BJ (cell line): Measurements from ENCODE around the gene MRPS6. TPM values are rescaled to one million over a fixed set of nuclear protein-coding genes. Genes with fewer than 3 reads are reported as not detected.

Experiments used
- CTCF ChIA-PET: fragments of 350-600 bp; formaldehyde crosslinking; extraction: SDS; loops from one replicate; lab custom pipeline; 2021; ENCODE audit warnings: antibody characterized with exemption, inconsistent platforms; lab: Yijun Ruan, JAX
- POLR2A ChIA-PET: fragments of 300-600 bp; sonication (Branson Sonifier 250); formaldehyde crosslinking; extraction: SDS; loops from one replicate; lab custom pipeline; 2021; ENCODE audit warnings: antibody characterized with exemption; lab: Charles Lee
- DNase-seq: peaks from one replicate; pipeline ENCODE4 v3.0.0-alpha.2; 2011; ENCODE audit warnings: low read depth
- H3K27me3 ChIP-seq: 2 replicates; pipeline ENCODE4 v1.6.0; 2011; ENCODE audit warnings: low read length; ENCODE audit not compliant: control insufficient read depth, insufficient read depth
- H3K36me3 ChIP-seq: 2 replicates; pipeline ENCODE4 v1.5.1; 2011; ENCODE audit warnings: low read length; ENCODE audit not compliant: control insufficient read depth, insufficient read depth
- H3K4me3 ChIP-seq: 2 replicates; pipeline ENCODE4 v1.5.1; 2011; ENCODE audit warnings: low read depth, mild to moderate bottlenecking, control low read depth, low read length
- polyA plus RNA-seq: library from polyadenylated mRNA; depleted of rRNA; stranded (reverse); fragments of >200 nt; gene quantifications from 2 replicates; pipeline ENCODE4 v1.2.3, GENCODE V29; 2011
- TF ChIP-seq, protein P1 (sequence below): IDR thresholded peaks from 2 replicates; pipeline ENCODE4 v1.5.1; 2011; ENCODE audit warnings: low read depth, mild to moderate bottlenecking, control low read depth, inconsistent platforms, low read length, moderate library complexity; ENCODE audit not compliant: insufficient read depth

Gene MRPS6
- polyA plus RNA-seq, 1 experiment: 13.8 TPM

GRCh38 chr21:34077888-34078287 lies 4.5 kb downstream of the MRPS6 start:
- Histone ChIP-seq H3K4me3 (no peak overlapping the region), H3K36me3 (no peaks in the 10 kb centered on the region), H3K27me3 (no peaks in the 10 kb centered on the region)
- TF ChIP-seq, protein P1, sequence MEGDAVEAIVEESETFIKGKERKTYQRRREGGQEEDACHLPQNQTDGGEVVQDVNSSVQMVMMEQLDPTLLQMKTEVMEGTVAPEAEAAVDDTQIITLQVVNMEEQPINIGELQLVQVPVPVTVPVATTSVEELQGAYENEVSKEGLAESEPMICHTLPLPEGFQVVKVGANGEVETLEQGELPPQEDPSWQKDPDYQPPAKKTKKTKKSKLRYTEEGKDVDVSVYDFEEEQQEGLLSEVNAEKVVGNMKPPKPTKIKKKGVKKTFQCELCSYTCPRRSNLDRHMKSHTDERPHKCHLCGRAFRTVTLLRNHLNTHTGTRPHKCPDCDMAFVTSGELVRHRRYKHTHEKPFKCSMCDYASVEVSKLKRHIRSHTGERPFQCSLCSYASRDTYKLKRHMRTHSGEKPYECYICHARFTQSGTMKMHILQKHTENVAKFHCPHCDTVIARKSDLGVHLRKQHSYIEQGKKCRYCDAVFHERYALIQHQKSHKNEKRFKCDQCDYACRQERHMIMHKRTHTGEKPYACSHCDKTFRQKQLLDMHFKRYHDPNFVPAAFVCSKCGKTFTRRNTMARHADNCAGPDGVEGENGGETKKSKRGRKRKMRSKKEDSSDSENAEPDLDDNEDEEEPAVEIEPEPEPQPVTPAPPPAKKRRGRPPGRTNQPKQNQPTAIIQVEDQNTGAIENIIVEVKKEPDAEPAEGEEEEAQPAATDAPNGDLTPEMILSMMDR: no peak
- no peak for DNase-seq
- ChIA-PET POLR2A (no interaction called here), CTCF (interaction anchor here (1.0 to 4.0 kb wide), 2 partner anchors 154 to 270 kb away, joined by 3 to 24 read pairs; no protein-coding TSS in a partner anchor)

GRCh38 chr21:34078915-34079314 lies 5.5 kb downstream of the MRPS6 start:
- POLR2A ChIA-PET: no interaction called here
- Histone ChIP-seq H3K4me3 (no peak overlapping the region), H3K36me3 (no peaks in the 10 kb centered on the region), H3K27me3 (no peaks in the 10 kb centered on the region)
- no peak for DNase-seq
- CTCF ChIA-PET: interaction anchor here (4.0 kb wide), 1 partner anchor 155 kb away, joined by 24 read pairs; no protein-coding TSS in a partner anchor
- TF ChIP-seq, protein P1: no peak

- POLR2A ChIA-PET: no interaction called here
- no peaks in the 10 kb centered on the region for H3K27me3 ChIP-seq
- no peaks in the 10 kb centered on the region for H3K36me3 ChIP-seq
- TF ChIP-seq, protein P1: no peak
- no peak overlapping the region for H3K4me3 ChIP-seq
- DNase-seq: no peak
- CTCF ChIA-PET: interaction anchor here (0.9 to 3.1 kb wide), 3 partner anchors 10 to 267 kb away, joined by 3 to 9 read pairs (median 4); no protein-coding TSS in a partner anchor
Measured at GRCh38 chr21:34080710-34081109, 7.3 kb downstream of the MRPS6 start.

DNA sequence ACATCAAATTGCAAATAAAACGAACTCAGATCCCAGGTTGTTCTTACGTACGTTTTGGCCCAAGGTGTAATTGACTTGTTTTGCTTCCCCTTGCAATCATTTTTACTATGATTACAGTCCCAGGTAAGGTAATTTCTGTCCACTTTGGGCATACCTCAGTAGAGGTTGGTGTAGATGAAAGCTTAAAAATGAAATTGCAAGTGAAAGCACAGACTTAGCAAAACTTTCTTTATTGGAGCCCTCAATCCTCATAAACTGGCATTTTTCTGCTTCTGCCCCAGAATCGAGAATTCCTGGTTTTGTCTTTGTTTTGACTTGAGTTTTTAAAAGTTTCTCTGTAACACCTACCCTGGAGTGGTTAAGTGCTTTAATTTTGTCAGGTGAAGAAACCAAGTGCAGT lies 9.4 kb downstream of the MRPS6 start:
- Histone ChIP-seq H3K36me3 (no peaks in the 10 kb centered on the region), H3K27me3 (no peaks in the 10 kb centered on the region), H3K4me3 (no peak overlapping the region)
- ChIA-PET POLR2A (no interaction called here), CTCF (interaction anchor here (0.6 to 1.2 kb wide), 3 partner anchors 9 to 158 kb away, joined by 3 read pairs; no protein-coding TSS in a partner anchor)
- DNase-seq: no peak
- TF ChIP-seq, protein P1: no peak

DNA sequence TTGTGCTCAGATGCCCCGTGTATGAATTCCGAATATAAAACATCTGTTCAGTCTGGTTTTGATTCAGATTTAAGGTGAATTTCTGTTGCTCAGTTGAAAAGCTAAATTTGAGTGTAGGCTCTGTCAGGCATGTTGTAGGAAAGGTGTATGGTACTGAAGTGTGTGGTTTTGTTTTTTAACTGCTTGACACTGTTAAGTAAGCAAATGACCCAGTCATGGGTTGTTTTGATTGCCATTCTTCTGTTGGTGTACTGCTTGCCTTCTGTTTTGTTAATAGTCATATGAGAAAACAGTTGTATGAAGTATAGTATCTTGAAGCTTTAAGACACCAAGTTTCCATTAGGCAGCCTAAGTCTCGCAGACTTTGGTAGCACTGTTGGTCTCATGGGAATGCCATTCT lies 10.0 kb downstream of the MRPS6 start:
- no peak overlapping the region for H3K4me3 ChIP-seq
- ChIA-PET POLR2A (no interaction called here), CTCF (interaction anchor here (0.6 to 1.2 kb wide), 3 partner anchors 8 to 159 kb away, joined by 3 read pairs; no protein-coding TSS in a partner anchor)
- H3K27me3 ChIP-seq: no peaks in the 10 kb centered on the region
- DNase-seq: no peak
- TF ChIP-seq, protein P1: no peak
- H3K36me3 ChIP-seq: no peaks in the 10 kb centered on the region
